Lower lobe of right lung (tissue), 2 donors: ENCODE measurements around the gene PI4K2A. TPM values are rescaled to one million over a fixed set of nuclear protein-coding genes. Genes with fewer than 3 reads are reported as not detected.

Experiments used
- ATAC-seq, 2 donors: fragments of 200-7000 bp; cut with Tn5 transposase; one replicate each; pipeline ENCODE4 v1.9.1; 2020 to 2022; ENCODE audit warnings: mild to moderate bottlenecking in 2 of 2, moderate library complexity in 2 of 2
- DNase-seq: peaks from one replicate; pipeline ENCODE4 v3.0.0-alpha.2; 2020
- H3K27ac ChIP-seq: fragments of 200-600 bp; one replicate; pipeline ENCODE4 v1.8.0; 2022
- H3K27me3 ChIP-seq: fragments of 200-600 bp; one replicate; pipeline ENCODE4 v1.8.0; 2022; ENCODE audit warnings: low read depth
- H3K36me3 ChIP-seq: fragments of 200-600 bp; one replicate; pipeline ENCODE4 v1.8.0; 2022; ENCODE audit warnings: mild to moderate bottlenecking
- H3K4me1 ChIP-seq: fragments of 200-600 bp; one replicate; pipeline ENCODE4 v1.8.0; 2022
- H3K4me3 ChIP-seq: fragments of 200-600 bp; one replicate; pipeline ENCODE4 v1.8.0; 2022; ENCODE audit warnings: mild to moderate bottlenecking
- H3K9me3 ChIP-seq: fragments of 200-600 bp; one replicate; pipeline ENCODE4 v1.8.0; 2022
- CTCF ChIP-seq: fragments of 200-600 bp; IDR thresholded peaks from one replicate; pipeline ENCODE4 v1.8.0; 2022; ENCODE audit warnings: antibody characterized with exemption, mild to moderate bottlenecking
- intact Hi-C: fragments of 100-400 bp; cut with DNase I; formaldehyde crosslinking; loops from one replicate; pipeline ENCODE4 v1.11.0; 2022
- total RNA-seq: library from RNA; stranded (reverse); fragmentation: NEBNext Ultra II Directional; extraction: Animal tissue kit (Norgen Biotek cat#: 25700); gene quantifications from one replicate; pipeline ENCODE4 v1.2.1, GENCODE V29; 2021
- donor health status: DM: no; HTN: yes; CAD: no; lungs with severe emphysema.

Gene PI4K2A
- total RNA-seq, 1 donor from 2014 or later, result 29.7 TPM

GRCh38 chr10:97623277-97623676 is 17.2 kb upstream of the PI4K2A start:
- no peak overlapping the region for H3K27ac ChIP-seq
- H3K27me3 ChIP-seq, result no peaks in the 10 kb centered on the region
- H3K4me1 ChIP-seq, result no peaks in the 10 kb centered on the region
- H3K36me3 ChIP-seq, result no peaks in the 10 kb centered on the region
- intact Hi-C loops, result no loop called here
- ATAC-seq (no peak), DNase-seq (no peak)
- H3K4me3 ChIP-seq, result no peak overlapping the region
- no peaks in the 10 kb centered on the region for H3K9me3 ChIP-seq
- TF ChIP-seq CTCF, result no peak

- DNase-seq (no peak), ATAC-seq (no peak)
- TF ChIP-seq CTCF, result no peak
- no peaks in the 10 kb centered on the region for H3K27me3 ChIP-seq
- no peaks in the 10 kb centered on the region for H3K9me3 ChIP-seq
- no peak overlapping the region for H3K27ac ChIP-seq
- no peak overlapping the region for H3K4me3 ChIP-seq
- H3K36me3 ChIP-seq, result no peaks in the 10 kb centered on the region
- no peaks in the 10 kb centered on the region for H3K4me1 ChIP-seq
- intact Hi-C loops, result no loop called here
These were observed 12.7 kb upstream of the PI4K2A start for GRCh38 chr10:97627731-97628130.

GRCh38 chr10:97628228-97628627 is 12.2 kb upstream of the PI4K2A start:
- Histone ChIP-seq H3K4me3 (no peak overlapping the region), H3K27ac (peak overlapping the region; percentile 6), H3K9me3 (no peaks in the 10 kb centered on the region), H3K27me3 (no peaks in the 10 kb centered on the region), H3K36me3 (no peaks in the 10 kb centered on the region), H3K4me1 (no peaks in the 10 kb centered on the region)
- ATAC-seq, result peak; percentile 57 to 65
- intact Hi-C loops, result no loop called here
- no peak for TF ChIP-seq CTCF
- DNase-seq, result no peak

GRCh38 chr10:97629289-97629688 is 11.2 kb upstream of the PI4K2A start:
- intact Hi-C loops, result no loop called here
- no peak for DNase-seq

GRCh38 chr10:97631098-97631497 is 9.4 kb upstream of the PI4K2A start:
- DNase-seq, result no peak
- H3K36me3 ChIP-seq, result no peaks in the 10 kb centered on the region
- no peak overlapping the region for H3K4me3 ChIP-seq
- H3K9me3 ChIP-seq, result no peaks in the 10 kb centered on the region
- H3K27me3 ChIP-seq, result no peaks in the 10 kb centered on the region
- no peak overlapping the region for H3K27ac ChIP-seq
- ATAC-seq, result no peak
- peaks cover 5% of the 10 kb centered on the region for H3K4me1 ChIP-seq
- intact Hi-C loops, result no loop called here
- no peak for TF ChIP-seq CTCF

More at GRCh38 chr10:97629289-97629688, 11.2 kb upstream of the PI4K2A start:
- Histone ChIP-seq H3K4me1 (peaks cover 5% of the 10 kb centered on the region), H3K27me3 (no peaks in the 10 kb centered on the region), H3K4me3 (no peak overlapping the region), H3K9me3 (no peaks in the 10 kb centered on the region), H3K36me3 (no peaks in the 10 kb centered on the region), H3K27ac (no peak overlapping the region)
- ATAC-seq, result no peak
- no peak for TF ChIP-seq CTCF
